MCF 10A (cell line): Measurements from ENCODE around the gene FBXL4. TPM values are rescaled to one million over a fixed set of nuclear protein-coding genes. Genes with fewer than 3 reads are reported as not detected.

Source experiments
- BruUV-seq: library from RNA; stranded (reverse); fragments of 400-500 nt; replicated peaks from 2 replicates; lab custom pipeline; 2021; lab: Mats Ljungman, UMichigan
- CTCF ChIA-PET: fragments of 300-600 bp; sonication (Branson Sonifier 250); formaldehyde crosslinking; extraction: SDS; loops from one replicate; lab custom pipeline; 2021; ENCODE audit warnings: antibody characterized with exemption, inconsistent platforms; lab: Yijun Ruan, JAX
- POLR2A ChIA-PET: fragments of 300-600, 350-650 bp; sonication (Branson Sonifier 250); formaldehyde crosslinking; extraction: SDS; loops from one replicate; lab custom pipeline; 2020; ENCODE audit warnings: antibody characterized with exemption, inconsistent platforms; lab: Yijun Ruan, JAX
- DNase-seq: peaks from one replicate; pipeline ENCODE4 v3.0.0-alpha.2; 2018; ENCODE audit not compliant: unreplicated experiment
- H3K27ac Mint-ChIP-seq: one replicate; pipeline ENCODE4 v1.8.0; 2022; ENCODE audit warnings: mild to moderate bottlenecking, low read depth, mixed read lengths; ENCODE audit not compliant: unreplicated experiment
- H3K27me3 Mint-ChIP-seq: one replicate; pipeline ENCODE4 v1.8.0; 2022; ENCODE audit warnings: mixed read lengths; ENCODE audit not compliant: insufficient read depth, unreplicated experiment
- H3K36me3 Mint-ChIP-seq: one replicate; pipeline ENCODE4 v1.8.0; 2022; ENCODE audit warnings: mild to moderate bottlenecking, moderate library complexity, mixed read lengths; ENCODE audit not compliant: insufficient read depth, unreplicated experiment
- H3K4me1 Mint-ChIP-seq: one replicate; pipeline ENCODE4 v1.8.0; 2022; ENCODE audit warnings: mixed read lengths; ENCODE audit not compliant: insufficient read depth, unreplicated experiment
- H3K4me3 Mint-ChIP-seq: one replicate; pipeline ENCODE4 v1.8.0; 2022; ENCODE audit warnings: mild to moderate bottlenecking, moderate library complexity, mixed read lengths; ENCODE audit not compliant: unreplicated experiment
- H3K9me3 Mint-ChIP-seq: one replicate; pipeline ENCODE4 v1.8.0; 2022; ENCODE audit warnings: mixed read lengths; ENCODE audit not compliant: unreplicated experiment
- intact Hi-C: fragments of 100-400 bp; cut with micrococcal nuclease; formaldehyde crosslinking; loops from 2 replicates; pipeline ENCODE4 v1.14.1; 2022
- total RNA-seq: library from RNA; stranded (reverse); gene quantifications from 2 replicates; pipeline ENCODE4 v1.2.3, GENCODE V29; 2022
- TF ChIP-seq, protein P1 (sequence below): fragments of 200-600 bp; IDR thresholded peaks from one replicate; pipeline ENCODE4 v1.8.0; 2022; ENCODE audit warnings: antibody characterized with exemption, mild to moderate bottlenecking; ENCODE audit not compliant: unreplicated experiment

Gene FBXL4
- total RNA-seq, 1 experiment from 2014 or later = 15.7 TPM

GRCh38 chr6:98905759-98906158 is 42.0 kb downstream of the FBXL4 start:
- ChIA-PET POLR2A (no interaction called here), CTCF (interaction anchor here (0.6 kb wide), 1 partner anchor 12 kb away, joined by 3 read pairs; no protein-coding TSS in a partner anchor)
- Mint-ChIP-seq H3K27ac (no peak overlapping the region), H3K9me3 (no peaks in the 10 kb centered on the region), H3K4me1 (no peaks in the 10 kb centered on the region), H3K4me3 (no peak overlapping the region), H3K36me3 (peaks cover 25% of the 10 kb centered on the region), H3K27me3 (no peaks in the 10 kb centered on the region)
- intact Hi-C loops = no loop called here
- no peak for DNase-seq
- TF ChIP-seq, protein P1, sequence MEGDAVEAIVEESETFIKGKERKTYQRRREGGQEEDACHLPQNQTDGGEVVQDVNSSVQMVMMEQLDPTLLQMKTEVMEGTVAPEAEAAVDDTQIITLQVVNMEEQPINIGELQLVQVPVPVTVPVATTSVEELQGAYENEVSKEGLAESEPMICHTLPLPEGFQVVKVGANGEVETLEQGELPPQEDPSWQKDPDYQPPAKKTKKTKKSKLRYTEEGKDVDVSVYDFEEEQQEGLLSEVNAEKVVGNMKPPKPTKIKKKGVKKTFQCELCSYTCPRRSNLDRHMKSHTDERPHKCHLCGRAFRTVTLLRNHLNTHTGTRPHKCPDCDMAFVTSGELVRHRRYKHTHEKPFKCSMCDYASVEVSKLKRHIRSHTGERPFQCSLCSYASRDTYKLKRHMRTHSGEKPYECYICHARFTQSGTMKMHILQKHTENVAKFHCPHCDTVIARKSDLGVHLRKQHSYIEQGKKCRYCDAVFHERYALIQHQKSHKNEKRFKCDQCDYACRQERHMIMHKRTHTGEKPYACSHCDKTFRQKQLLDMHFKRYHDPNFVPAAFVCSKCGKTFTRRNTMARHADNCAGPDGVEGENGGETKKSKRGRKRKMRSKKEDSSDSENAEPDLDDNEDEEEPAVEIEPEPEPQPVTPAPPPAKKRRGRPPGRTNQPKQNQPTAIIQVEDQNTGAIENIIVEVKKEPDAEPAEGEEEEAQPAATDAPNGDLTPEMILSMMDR = no peak
- no TSS peak for BruUV-seq

GRCh38 chr6:98904096-98904495 is 43.6 kb downstream of the FBXL4 start:
- no peaks in the 10 kb centered on the region for H3K27me3 Mint-ChIP-seq
- H3K9me3 Mint-ChIP-seq = no peaks in the 10 kb centered on the region
- BruUV-seq = no TSS peak
- intact Hi-C loops = no loop called here
- CTCF ChIA-PET = interaction anchor here (1.0 kb wide), 1 partner anchor 10 kb away, joined by 3 read pairs; no protein-coding TSS in a partner anchor
- H3K4me3 Mint-ChIP-seq = no peak overlapping the region
- TF ChIP-seq, protein P1 = no peak
- H3K27ac Mint-ChIP-seq = no peak overlapping the region
- H3K36me3 Mint-ChIP-seq = peaks cover 30% of the 10 kb centered on the region
- H3K4me1 Mint-ChIP-seq = no peaks in the 10 kb centered on the region
- DNase-seq = no peak
- POLR2A ChIA-PET = no interaction called here

- intact Hi-C loops = no loop called here
- no TSS peak for BruUV-seq
- Mint-ChIP-seq H3K36me3 (peaks cover 34% of the 10 kb centered on the region), H3K27ac (peak overlapping the region; percentile 21), H3K4me1 (no peaks in the 10 kb centered on the region), H3K9me3 (no peaks in the 10 kb centered on the region), H3K27me3 (no peaks in the 10 kb centered on the region), H3K4me3 (no peak overlapping the region)
- no peak for DNase-seq
- TF ChIP-seq, protein P1 = no peak
- POLR2A ChIA-PET = no interaction called here
- CTCF ChIA-PET = no interaction called here
Measured at GRCh38 chr6:98900706-98901105, 47.0 kb downstream of the FBXL4 start.

GRCh38 chr6:98894810-98895209 is 52.9 kb downstream of the FBXL4 start:
- ChIA-PET CTCF (no interaction called here), POLR2A (interaction anchor here (0.7 kb wide), 2 partner anchors 20 to 64 kb away, joined by 3 to 4 read pairs; no protein-coding TSS in a partner anchor)
- Mint-ChIP-seq H3K9me3 (no peaks in the 10 kb centered on the region), H3K27me3 (no peaks in the 10 kb centered on the region), H3K36me3 (peaks cover 24% of the 10 kb centered on the region), H3K27ac (no peak overlapping the region), H3K4me3 (no peak overlapping the region), H3K4me1 (peaks cover 5% of the 10 kb centered on the region)
- BruUV-seq = no TSS peak
- TF ChIP-seq, protein P1 = no peak
- no peak for DNase-seq
- intact Hi-C loops = no loop called here
